ENCODE data around the gene STRA8. TPM values are rescaled to one million over a fixed set of nuclear protein-coding genes. Genes with fewer than 3 reads are reported as not detected.

Gene STRA8
- total and polyA plus RNA-seq, 3 donors from 2014 or later: 0.87 to 3.5 (median 1.4) TPM

- Histone ChIP-seq H3K4me3 (no peak overlapping the region), H3K9me3 (no peaks in the 10 kb centered on the region), H3K4me1 (no peaks in the 10 kb centered on the region), H3K36me3 (ENCODE audit: low read depth, missing control alignments) (no peaks in the 10 kb centered on the region), H3K27me3 (no peaks in the 10 kb centered on the region), H3K27ac (no peak overlapping the region)
- no peak for TF ChIP-seq CTCF (IDR thresholded peaks at IDR 0.05)
- WGBS, 2 donors: 88 to 94% methylated on average over 10 of the region's 10 CpGs
- no peak for DNase-seq
- intact Hi-C loops (cut with DNase I; ENCODE audit: low total_unique reads): loop anchor here (10.0 kb wide), 2 partner anchors 294 to 374 kb away; no protein-coding TSS in a partner anchor
Measured at GRCh38 chr7:135271255-135271615, 37.6 kb downstream of the STRA8 start.

GRCh38 chr7:135272303-135272702 is 38.7 kb downstream of the STRA8 start:
- Histone ChIP-seq H3K36me3 (ENCODE audit: low read depth, missing control alignments) (no peaks in the 10 kb centered on the region), H3K4me1 (no peaks in the 10 kb centered on the region), H3K9me3 (no peaks in the 10 kb centered on the region), H3K4me3 (no peak overlapping the region), H3K27me3 (no peaks in the 10 kb centered on the region), H3K27ac (no peak overlapping the region)
- no peak for DNase-seq
- intact Hi-C loops (cut with DNase I; ENCODE audit: low total_unique reads): loop anchor here (10.0 kb wide), 2 partner anchors 292 to 372 kb away; no protein-coding TSS in a partner anchor
- no peak for TF ChIP-seq POLR2A (IDR thresholded peaks at IDR 0.05)
- no peak for TF ChIP-seq CTCF (IDR thresholded peaks at IDR 0.05)
- WGBS, 2 donors: 89 to 100% methylated on average over 3 of the region's 3 CpGs

- no peaks in the 10 kb centered on the region for H3K9me3 ChIP-seq
- no peak overlapping the region for H3K27ac ChIP-seq
- H3K36me3 ChIP-seq (ENCODE audit: low read depth, missing control alignments): no peaks in the 10 kb centered on the region
- TF ChIP-seq POLR2A (IDR thresholded peaks at IDR 0.05): no peak
- TF ChIP-seq CTCF (IDR thresholded peaks at IDR 0.05): no peak
- no peak overlapping the region for H3K4me3 ChIP-seq
- no peak for DNase-seq
- intact Hi-C loops (cut with DNase I; ENCODE audit: low total_unique reads): loop anchor here (10.0 kb wide), 2 partner anchors 291 to 371 kb away; no protein-coding TSS in a partner anchor
- WGBS, 2 donors: 81 to 84% methylated on average over 4 of the region's 4 CpGs
- H3K27me3 ChIP-seq: no peaks in the 10 kb centered on the region
- no peaks in the 10 kb centered on the region for H3K4me1 ChIP-seq
Measured at GRCh38 chr7:135273581-135273980, 39.9 kb downstream of the STRA8 start.

GRCh38 chr7:135274495-135275268 is 41.0 kb downstream of the STRA8 start:
- Histone ChIP-seq H3K9me3 (no peaks in the 10 kb centered on the region), H3K36me3 (ENCODE audit: low read depth, missing control alignments) (no peaks in the 10 kb centered on the region), H3K4me1 (no peaks in the 10 kb centered on the region), H3K27ac (no peak overlapping the region), H3K27me3 (no peaks in the 10 kb centered on the region), H3K4me3 (no peak overlapping the region)
- peak; percentile 75 to 93 (median 83) for TF ChIP-seq CTCF (IDR thresholded peaks at IDR 0.05)
- TF ChIP-seq POLR2A (IDR thresholded peaks at IDR 0.05): no peak
- WGBS, 2 donors: 35 to 40% methylated on average over 13 to 14 of the region's 14 CpGs
- DNase-seq: peak; percentile 90
- intact Hi-C loops (cut with DNase I; ENCODE audit: low total_unique reads): loop anchor here (10.0 kb wide), 2 partner anchors 290 to 370 kb away; no protein-coding TSS in a partner anchor
